Measurements from ENCODE around the gene TBC1D16.

Gene TBC1D16

DNA sequence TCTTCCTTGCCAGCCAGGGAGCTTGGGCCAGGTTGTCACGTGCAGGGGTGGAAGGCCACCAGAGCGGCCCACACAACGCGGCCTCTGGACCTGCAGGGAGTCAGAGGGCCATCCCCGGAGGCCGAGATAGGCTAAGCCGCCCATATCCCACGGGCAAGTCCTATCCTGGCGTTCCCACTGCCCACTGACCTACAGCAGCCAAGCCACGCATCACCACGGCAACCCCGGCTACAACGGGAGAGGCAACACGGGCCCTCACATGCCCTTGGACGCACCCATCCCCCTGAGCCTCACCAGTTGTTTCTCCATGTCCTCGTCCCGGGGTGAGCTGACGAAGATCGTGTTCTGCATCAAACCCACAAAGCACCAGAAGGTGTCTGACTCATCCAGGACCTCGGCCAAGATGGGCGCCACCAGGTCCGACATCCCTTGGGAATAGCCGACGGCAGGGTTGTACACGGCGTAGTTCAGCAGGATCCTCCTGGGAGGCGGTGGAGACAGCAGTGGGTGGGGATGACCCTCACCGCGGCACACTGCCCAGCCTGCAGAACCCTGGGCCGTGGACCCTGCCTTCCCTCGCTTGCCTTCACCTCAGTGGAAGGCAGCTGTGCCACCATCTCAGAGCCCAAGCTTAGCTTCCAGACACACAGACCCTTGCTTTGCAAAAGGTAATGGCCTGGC, 88.2 kb downstream of the TBC1D16 start:
- no peak for DNase-seq

DNA sequence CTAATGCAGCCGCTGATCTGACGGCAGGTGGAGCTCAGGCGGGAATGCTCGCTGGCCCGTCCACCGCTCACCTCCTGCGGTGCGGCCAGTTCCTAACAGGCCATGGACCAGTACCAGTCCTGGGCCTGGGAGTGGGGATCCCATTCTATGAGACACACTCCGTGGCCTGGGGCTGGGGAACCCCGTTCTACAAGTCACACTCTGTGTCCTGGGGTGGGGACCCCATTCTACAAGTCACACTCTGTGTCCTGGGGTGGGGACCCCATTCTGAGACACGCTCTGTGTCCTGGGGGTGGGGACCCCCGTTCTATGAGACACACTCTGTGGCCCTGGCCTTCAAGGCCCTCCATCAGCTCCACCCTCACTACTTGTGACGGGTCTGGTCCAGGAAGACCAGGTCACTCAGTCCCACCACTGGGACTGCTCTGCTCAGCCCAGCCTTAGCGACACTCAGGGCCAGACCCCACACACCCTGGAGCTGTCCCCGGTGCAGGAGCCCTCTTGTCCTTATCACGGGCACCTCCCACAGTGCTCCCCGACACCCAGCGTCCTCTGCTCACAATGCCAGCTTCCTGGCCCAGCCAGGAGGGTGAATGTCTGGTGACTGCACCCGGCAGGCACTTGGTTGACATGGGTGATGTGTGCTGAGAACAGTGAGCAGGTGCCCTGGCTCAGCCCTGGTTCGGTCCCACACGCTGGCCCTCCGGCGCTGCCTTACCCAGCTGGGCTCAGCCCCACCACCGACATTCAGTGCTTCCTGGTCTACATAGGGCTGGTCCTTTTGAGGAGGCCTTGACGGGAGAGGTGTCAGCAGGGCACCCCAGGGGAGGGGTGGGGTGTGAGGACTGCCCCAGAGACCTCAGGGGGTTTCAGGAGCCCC, 89.1 kb downstream of the TBC1D16 start:
- DNase-seq = no peak

DNA sequence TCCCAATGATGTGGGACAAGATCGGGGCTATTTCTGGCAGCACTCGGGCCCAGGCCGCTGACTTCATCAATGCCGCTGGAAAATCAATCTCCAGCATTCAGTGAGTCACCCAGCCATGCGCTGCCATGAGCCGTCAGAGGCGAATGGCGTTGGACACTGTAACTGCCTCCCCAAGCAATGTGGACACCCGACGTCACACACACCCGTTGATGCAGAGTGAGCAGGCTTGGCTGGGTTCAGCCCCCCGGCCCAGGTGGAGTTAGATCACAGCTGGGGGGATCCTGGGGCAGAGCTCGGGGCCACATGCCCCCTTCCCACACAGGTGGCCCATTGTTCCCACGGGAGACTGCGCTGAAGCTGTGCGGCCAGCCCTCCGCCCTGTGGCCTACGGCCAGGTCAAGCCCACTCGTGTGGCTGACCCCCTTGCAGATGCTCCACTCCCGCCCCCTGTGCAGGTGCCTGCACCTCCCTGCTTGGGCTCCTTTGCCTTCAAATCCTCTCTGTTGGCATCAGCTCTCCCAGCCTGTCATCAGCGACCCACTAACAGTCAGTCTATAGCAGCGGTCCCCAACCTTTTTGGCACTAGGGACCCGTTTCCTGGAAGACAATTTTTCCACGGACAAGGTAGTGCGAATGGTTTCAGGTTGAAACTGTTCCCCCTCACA, 89.9 kb downstream of the TBC1D16 start:
- DNase-seq = no peak

DNA sequence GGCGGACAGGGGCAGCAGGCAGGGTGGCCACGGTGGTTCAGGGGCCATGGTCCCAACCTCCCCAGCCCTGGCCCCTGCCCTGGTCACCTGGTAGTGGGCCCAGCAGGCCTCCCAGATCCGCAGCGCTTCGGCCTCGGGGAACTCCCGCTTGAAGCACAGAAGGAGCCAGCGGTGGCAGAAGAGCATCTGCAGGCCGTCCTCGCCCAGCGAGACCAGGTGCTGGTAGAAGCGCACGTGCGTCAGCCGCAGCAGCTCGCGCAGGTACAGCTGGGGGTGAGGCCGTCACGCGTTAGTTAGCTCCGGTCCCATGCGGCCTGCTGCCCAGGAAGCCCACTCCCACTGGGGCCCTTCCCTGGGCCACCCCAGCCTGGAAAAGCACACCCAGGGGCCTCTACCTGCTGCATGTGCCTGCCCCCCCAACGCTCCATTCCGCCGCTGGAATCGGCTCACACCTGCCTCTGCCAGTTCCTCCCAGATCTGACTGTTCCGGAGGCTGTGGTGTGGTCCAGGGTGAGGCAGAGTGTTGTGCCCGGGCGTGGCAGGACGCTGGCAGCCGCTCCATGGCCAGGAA, 90.8 kb downstream of the TBC1D16 start:
- DNase-seq = no peak

DNA sequence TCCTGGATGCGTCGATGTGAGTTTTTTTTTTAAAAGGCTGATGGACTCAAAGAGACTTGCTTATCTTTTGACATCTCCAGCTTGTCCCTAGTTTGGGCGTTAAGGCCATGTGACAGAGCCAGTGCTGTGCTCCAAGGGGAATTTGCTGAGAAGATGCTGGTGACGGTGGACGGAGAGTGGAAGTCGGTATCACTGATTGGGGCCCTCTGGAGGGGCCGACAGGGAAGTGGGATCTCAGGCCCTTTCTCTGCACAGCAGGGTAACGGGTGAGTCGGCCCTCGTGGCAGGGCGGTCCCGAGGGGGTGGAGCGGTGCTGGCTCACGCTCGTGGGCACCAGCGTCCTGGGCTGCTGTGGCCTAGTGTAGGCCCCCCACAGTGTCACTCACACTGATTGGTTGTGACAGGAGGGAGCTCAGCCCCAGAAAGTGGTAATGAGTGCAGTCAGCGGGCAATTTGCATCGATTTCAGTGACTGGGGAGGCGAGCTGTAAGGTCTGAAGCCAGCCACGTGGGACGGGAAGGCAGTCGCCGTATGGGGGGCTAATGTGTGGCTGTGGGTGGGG, 91.3 kb downstream of the TBC1D16 start:
- no peak for DNase-seq

DNA sequence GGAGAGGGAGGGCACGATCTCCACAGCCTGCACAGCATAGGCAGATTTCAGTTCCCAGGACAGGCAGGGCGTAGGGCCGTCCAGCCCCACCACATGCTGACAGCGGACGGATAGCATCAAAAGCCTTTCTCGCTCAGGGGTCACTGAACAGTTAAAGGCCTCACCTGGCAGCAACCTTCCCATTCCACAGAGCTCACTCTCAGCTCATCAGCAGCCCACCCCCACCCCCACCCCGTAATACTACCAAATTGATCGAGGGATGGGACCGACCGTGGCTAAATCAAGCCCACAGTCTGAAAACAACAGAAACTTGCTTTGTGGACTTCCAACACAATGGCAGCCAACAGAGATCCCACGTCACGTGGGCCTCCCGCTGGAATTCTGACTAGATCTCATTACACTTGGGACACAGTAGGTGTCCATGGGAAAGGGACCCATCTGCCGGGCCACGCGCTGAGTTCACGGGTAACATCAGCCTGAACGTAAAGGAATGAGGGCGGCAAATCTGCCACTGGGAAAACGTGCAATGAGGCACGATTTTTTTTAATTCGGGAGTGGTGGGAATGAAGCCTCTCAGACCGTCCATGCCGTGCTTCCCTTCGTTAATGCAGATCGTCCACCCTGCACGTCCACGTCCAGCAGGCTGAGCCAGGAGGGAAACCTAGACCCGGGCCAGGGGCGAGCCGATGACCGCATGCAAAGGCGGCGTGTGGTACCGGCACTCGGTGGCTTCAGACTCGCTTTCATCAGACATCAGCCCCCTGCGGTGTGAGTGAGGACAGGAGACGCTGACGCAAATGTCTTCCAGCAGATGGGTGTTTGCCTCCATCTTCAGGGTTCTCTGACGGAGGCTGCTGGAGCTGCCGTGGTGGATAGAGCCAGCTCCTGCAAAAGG, 92.1 kb downstream of the TBC1D16 start:
- DNase-seq = no peak

DNA sequence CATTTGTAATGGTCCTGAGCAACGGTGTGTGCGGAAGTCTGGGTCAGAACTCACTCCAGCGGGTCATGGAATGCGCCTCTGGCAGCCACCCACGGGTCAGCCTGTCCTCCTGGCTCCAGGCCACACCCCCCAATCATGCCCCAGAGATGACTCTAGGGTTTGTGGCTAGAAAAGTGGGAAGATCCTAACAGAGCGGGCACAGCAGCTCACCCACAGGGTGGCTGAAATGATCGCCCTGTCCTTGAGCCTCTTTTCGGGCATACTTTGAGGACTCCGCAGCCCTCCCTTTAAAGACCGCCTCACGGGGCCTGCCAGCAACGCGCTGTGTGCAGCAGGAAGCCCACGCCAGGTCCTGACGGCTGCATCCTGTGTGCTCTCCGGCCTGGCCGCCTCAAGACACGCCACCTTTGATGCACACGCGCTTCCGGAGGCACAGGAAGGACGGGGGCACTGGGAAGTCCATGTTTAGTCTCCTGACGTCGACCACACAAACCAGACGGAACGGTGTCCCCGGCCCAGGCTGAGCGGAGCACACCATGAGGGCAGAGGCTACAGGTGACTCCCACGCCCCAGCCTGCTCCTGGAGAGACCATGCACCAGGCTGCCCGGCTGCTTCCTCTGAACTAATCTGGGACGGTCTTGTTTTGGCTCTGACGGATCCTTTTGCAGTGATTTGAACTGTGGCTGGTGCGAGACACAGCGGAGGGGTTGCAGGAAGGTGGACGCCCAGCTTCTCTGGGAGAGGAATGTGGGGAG, 92.9 kb downstream of the TBC1D16 start:
- peak; percentile 13 for DNase-seq

DNA sequence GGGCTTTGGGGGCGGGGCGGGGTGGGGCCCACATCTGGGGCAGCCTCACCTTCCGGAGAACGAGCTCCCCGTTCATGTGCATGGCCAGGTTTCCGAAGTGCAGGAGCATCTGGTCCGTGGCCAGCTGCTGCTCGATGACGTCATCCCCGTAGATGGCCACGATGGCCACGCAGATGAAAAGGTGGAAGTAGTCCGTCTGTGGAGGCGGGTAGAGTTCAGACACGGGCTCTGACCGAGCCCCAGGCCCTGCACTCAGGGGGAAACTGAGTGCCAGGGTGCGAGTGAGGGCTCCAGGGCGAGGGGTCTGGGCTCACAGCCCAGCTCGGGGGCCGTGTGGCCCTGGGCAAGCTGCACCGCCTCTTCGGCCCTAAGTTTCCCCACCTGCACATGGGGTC, 93.7 kb downstream of the TBC1D16 start:
- DNase-seq = no peak

DNA sequence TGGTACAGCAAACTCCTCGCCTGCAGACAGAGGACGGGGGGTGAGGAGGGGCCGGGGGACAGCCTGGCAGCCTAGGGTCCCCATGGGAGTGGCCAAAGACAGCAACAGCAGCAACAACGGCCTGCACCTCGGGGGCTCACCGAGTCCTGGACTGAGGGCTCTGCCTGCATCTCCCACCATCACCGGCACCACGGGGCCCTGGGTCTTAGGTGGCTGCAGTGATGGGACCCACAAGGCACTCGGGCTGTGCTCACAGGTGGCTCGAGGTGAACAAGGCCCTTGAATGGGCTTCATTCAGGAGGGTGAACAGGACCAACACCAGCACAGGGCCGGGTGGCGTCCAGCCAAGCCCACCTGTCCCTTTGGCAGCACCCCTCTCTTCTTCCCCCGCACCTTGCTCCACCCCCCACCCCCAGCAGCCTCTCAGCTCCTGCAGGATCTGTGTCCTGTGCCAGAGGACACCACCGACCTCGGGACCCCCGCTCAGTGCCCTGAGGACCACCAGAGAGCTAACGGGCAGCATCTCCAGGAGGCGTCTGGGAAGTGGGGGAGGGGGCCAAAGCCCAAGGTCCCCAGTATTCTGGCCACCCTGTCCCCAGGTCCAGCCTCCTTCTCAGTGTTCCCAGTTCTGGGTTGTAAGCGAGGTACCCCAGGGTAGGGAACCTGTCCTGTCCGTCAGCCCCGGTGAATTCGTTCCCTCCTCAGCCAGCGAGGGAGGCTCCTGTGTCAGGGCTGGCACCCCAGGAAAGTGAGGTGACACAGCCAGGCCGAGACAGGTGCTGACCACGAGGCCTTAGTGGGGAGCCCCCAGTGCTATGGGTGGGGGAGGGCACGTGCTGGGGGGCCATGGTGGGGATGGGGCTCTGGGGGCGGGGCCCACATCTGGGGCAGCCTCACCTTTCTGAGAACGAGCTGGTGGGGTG, 94.3 kb downstream of the TBC1D16 start:
- DNase-seq = no peak

DNA sequence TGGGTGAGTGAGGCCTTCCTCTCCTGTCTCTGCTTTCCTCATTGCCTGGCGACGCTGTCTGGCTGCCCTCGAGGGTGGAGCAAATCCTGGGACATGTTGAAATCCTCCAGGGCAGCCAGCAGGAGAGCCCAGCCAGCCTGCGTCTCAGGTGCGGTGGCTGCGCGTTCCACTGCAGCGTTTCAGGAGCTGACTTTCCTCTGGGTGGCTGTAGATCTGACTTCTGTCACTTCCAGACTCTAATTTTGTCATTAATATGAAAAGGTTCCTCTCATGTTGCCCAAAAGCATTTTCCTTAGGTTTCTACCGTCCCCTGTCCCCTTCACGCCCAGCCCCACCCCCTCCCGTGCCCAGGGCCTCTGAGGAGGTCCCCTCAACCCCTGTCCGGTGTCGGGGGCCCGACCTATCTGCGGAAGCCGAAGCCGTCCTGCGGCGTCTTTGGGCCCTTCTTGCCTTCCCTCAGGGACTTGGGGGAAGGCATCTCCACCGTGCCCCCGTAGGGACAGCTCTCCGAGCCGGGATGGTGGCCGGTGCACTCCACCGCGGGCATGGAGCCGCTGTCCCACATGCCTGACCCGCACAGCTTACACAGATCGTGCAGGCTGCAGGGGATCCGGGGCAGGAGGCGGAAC, 95.1 kb downstream of the TBC1D16 start:
- no peak for DNase-seq

DNA sequence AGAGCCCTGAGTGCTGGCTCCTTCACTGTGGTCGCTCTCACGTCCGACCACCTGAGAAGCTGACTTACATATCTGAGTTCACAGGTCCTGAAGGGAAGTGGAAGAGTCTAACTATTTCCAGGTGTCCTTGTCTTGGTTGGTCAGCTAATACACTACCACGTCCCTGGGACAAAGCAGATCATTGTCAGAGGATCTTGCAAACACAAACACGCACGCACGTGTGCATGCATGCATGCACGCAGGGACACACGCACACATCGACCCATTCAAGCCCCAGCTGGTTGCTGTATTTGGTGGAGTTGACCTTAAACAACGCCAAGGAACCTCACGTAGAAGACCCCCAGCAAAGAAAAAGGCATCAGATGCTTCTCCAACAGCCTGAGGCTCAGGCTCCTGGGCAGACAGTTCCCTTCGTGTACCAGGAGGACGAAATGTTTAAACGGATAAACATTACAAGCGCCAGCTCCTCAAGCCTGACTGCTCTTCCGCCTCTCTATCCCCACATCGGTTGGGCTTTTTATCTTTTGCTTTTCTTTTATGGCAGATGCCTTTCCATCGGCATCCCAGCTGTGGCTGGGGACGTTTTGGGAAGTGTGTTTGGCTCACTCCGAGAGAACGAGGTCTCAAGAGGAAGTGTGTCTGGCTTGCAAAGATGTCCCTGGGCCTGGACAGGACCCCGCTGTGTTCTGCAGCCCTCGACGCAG, 95.8 kb downstream of the TBC1D16 start:
- no peak for DNase-seq

DNA sequence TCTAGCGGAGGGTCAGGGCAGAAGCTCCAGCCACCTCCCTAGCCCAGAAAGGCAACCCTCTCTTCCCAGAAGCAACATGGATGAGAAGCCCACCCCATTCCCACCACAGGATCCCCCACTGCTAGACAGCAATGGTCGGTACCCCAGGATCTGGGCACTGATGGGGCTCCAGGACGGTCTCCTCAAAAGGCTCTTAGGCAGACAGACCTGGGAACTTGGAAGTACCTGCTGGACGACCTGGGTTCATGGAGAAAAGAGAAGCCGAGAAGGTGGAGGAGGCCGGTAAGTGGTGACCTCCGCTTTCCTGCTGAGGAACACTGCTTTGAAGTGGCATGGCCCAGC, 96.6 kb downstream of the TBC1D16 start:
- no peak for DNase-seq

DNA sequence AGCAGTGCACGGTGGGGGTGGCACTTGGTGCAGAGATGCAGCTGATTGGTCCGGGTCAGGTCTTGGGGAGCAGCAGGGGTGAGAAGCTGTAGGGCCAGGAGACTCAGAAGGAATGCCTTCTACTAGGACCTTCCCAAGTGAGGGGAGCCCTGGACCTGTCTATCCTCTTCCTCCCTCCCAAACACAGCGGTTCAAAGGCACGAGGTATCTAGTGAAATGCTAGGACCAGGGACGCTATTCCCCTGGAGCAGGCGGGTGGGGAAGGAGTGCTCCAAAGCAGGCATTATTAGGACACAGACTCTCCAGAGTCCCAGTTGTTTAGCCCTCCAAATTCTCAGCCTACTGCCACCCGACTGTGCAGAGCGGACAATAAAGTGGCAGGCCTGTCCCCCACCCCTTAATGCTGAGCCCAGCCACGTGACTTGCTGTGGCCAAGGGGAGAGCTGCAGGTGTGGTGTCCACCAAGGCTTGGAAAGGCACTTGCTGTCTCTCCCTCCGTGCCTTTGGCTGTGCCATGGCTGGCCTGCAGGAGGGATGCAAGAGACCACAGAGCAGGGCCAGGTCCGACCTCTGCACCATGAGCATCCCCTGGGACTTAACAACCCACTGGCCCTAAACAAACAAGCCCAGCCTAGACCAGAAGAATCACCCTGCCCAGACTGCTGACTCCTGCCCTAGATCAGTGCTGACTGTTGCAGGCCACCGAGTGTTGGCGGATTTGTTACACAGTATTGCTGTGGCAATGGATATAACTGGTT, 97.2 kb downstream of the TBC1D16 start:
- DNase-seq = no peak

DNA sequence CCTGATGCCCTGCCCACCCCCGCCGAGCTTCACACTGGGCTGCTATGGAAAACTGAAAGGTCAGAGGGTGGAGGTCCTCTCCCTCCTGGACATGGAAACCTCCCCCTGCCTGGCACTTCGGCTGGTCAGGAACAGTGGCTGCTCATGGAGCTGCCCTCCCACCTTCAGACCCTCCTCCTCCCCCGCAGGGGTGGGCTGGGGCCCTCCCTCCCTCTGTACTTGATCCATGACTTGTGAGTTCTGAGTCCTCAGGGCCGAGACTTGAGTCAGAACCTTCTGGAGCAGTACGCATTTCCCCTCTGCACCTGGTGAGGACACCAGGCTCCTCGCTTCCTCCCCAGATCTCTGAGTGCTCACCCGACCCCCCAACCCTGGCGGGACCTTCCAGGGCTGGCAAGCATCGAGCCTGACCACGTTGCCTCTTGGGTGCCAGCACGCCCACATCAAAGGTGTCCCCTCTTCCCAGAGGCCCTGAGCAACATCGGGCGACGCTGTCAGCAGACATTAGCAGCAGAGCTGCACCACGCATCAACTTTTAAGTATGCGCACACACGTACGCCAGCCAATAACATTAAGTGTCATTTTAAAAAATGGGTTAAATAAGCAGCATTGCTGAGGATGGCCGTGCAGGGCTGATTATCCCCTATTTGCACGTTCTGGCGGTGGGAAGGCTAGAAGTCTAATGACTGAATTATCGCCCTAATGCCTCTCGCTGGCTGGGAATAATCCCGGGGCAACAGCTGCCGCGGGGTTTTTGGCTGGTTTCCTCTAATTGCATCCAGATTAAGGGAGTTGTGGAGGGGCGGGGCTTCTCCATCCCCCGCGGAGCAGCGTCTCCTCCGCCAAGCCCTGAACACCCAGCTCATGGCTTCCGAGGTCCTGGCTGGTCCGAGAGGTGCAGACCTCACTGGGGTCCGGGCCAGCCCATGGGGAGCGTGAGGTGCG, 98.0 kb downstream of the TBC1D16 start:
- no peak for DNase-seq

DNA sequence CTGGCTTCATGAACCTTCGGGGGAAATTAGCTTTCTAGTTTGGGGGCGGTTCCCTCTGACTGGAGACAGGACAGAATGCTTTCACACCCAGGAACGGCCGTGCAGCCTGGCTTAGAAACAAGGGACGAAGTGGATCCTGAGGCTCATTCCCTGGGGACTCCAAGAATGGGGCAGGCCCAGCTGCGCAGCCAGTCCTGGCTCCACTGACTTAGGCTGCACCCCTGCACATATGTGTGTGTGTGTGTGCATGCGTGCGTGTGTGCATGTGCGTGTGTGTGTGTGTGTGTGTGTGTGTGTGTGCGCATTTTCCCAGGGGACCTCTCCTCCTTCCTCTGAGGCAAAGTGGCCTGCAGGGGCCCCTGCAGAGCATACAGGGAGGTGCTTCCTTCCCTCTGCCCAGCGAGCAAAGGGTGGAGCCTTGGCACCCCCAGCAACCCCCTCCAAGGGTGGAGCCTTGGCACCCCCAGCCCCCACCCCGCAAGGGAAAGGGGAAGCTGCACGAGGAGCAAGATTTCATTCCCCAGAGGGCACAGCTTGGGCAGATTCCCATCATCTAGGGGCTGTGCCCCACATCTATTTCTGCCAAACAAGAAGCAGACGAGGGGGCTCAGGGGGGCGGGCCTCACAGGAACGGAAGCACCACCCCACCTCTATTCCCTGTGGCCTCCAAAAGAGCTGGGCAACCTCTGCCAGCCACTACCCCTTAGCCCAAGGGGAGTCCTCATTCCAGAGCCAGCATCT, 98.9 kb downstream of the TBC1D16 start:
- no peak for DNase-seq

DNA sequence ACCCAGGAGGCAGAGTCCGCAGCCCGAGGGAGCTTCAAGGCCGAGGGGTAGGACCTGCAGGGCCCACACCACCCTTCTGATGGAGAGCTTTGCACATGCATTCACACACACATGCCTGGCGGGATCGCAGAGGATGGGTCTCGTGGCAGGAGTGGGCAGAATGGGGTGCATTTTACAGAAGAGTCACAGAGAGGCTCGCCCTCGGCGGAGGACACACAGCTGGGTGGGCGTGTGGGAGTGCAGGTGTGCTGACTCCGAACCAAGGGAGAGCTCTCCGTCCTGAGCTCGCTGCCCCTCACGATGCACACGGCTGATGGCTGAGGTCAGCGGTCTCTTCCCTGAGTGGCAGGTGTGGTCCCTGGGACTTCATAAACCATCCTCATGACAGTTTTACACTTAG, 99.6 kb downstream of the TBC1D16 start:
- no peak for DNase-seq

Data from stimulated activated CD4-positive, alpha-beta T cell treated with anti-CD3 and anti-CD28 coated beads, Interleukin-1b, Interleukin-23, amount 100 ng/mL, for 48 hours (primary cell).